ENCODE data around the gene COX5A. TPM values are rescaled to one million over a fixed set of nuclear protein-coding genes. Genes with fewer than 3 reads are reported as not detected.
A peak's percentile ranks its signal among the peaks of the same experiment; 100 is the strongest.

COX5A gene
- total RNA-seq, 1 donor from 2014 or later, result 133 TPM

DNA sequence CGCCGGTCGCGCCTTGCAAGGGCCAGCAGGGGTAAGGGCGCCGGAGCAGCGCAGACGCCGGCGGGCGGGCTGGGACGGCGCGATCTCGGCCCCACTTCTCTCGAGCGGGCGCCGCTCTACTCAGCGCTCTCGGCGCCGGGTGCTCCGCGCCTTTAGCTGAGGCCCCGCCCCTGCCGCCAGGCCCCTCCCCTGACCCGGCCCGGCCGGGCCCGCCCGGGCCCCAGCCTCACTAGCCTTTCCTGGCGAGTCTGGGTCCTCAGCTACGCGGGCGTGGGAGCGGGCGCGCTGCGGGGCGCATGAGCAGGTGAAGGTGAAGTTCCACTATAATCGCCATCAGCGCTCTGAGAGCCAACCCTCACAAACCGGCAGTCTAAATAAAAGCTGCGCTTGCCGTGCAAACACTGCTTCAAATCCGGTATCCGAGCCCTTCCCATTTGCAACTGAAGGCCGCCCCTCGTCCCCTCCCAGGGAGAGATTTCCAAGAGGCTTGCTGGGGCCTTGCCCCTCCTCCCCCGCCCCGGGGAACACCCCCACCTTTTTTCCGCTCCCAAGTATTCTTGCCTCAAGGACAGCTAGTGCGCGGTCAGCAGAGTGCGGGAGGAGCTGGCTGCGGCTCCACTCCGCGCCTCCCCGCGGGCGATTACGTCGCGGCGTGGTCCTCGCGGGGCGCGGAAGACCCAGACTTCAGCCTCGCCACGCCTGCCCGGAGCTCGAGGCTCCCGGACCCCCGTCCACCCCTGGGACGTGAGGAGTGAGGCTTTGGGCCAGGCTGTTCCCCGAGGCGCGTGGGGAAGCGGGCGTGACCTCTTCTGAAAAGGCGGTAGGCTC lies 19.0 kb upstream of the COX5A start, which contains the start of gene RPP25:
Gene RPP25 (minus strand): TSS at position 125 of the 828 bp plus-strand sequence. CDS start 189 bp downstream, outside the sequence.
- DNase-seq (ENCODE audit: low spot score), result no peak

DNA sequence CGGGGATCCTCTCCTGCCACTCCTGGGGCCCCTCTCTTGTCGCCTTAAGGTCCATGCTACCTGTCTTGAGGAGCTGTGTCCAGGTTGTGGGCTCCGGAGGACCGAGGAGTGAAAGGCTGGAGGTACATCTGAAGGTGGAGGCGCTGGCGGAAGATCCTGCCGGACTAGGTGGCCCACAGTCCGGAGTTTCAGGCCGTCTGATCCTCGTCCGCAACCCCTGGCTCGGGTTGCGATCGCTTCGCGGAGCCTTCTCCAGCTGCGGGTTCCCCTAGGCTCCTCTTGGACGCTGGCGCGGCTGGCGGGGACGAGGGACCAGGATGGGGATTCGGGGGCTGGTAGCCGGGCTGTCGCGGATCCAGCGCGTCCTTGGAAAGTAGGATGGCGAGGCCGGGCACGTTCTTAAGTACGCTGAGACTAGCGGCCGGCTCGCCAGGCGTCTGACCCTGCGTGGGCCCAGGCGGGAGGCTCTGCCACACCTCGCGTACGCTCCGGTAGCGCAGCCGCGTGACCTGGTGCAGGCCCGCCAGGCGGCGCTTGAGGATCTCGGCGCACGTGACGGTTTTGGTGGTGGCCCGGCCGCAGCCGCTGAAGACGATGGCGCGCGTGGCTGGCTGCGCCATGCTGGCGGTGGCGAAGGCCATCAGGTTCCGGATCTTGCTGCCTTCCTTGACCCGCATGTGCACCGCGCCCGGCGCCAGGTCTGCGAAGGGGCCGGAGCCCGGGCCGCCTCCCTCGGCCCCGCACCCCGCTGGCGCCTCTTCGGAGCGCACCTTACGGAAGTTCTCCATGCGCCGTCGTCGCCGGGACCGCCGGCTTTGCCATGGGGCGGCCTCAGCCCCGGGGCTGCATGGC lies 18.1 kb upstream of the COX5A start:
- H3K4me3 Mint-ChIP-seq (ENCODE audit: unreplicated experiment), result peak overlapping the region; percentile 66

More for the DNA sequence above, 19.0 kb upstream of the COX5A start, which contains the start of gene RPP25:
- Mint-ChIP-seq H3K4me3 (ENCODE audit: unreplicated experiment) (peak within 1 kb of the TSS; percentile 89), H3K4me1 (ENCODE audit: low read depth) (peaks cover 44% of the 10 kb centered on the region), H3K27me3 (ENCODE audit: low read depth) (no peaks in the 10 kb centered on the region), H3K9me3 (ENCODE audit: low read depth) (no peaks in the 10 kb centered on the region), H3K36me3 (ENCODE audit: low read depth) (no peaks in the 10 kb centered on the region), H3K27ac (ENCODE audit: unreplicated experiment) (peak within 1 kb of the TSS; percentile 86)
- TF ChIP-seq, protein P1, sequence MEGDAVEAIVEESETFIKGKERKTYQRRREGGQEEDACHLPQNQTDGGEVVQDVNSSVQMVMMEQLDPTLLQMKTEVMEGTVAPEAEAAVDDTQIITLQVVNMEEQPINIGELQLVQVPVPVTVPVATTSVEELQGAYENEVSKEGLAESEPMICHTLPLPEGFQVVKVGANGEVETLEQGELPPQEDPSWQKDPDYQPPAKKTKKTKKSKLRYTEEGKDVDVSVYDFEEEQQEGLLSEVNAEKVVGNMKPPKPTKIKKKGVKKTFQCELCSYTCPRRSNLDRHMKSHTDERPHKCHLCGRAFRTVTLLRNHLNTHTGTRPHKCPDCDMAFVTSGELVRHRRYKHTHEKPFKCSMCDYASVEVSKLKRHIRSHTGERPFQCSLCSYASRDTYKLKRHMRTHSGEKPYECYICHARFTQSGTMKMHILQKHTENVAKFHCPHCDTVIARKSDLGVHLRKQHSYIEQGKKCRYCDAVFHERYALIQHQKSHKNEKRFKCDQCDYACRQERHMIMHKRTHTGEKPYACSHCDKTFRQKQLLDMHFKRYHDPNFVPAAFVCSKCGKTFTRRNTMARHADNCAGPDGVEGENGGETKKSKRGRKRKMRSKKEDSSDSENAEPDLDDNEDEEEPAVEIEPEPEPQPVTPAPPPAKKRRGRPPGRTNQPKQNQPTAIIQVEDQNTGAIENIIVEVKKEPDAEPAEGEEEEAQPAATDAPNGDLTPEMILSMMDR (IDR thresholded peaks at IDR 0.05), result no peak

DNA sequence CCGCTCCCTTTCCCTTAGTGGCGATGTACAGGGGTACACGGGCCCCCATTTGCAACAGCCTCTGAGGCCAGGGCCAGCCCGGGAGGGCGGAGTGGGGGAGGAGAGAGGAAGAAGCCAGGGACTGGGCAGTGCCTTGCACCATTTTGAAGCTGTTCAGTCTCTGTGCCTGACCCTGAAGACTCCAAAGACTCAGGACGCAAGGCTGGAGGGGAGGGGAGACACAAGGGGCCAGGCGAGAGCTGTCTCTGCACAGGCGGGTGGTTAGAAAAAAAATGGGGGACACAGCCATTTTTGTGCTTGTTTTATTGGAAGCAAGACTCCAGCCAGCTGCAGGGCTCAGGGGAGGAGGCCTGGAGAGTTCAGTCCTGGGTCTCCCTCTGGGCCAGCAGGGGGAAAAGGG lies 17.1 kb upstream of the COX5A start:
- TF ChIP-seq, protein P1 (IDR thresholded peaks at IDR 0.05), result no peak
- no peaks in the 10 kb centered on the region for H3K27me3 Mint-ChIP-seq (ENCODE audit: low read depth)
- peak overlapping the region; percentile 66 for H3K4me3 Mint-ChIP-seq (ENCODE audit: unreplicated experiment)
- DNase-seq (ENCODE audit: low spot score), result no peak
- H3K27ac Mint-ChIP-seq (ENCODE audit: unreplicated experiment), result no peak overlapping the region
- H3K36me3 Mint-ChIP-seq (ENCODE audit: low read depth), result no peaks in the 10 kb centered on the region
- peaks cover 45% of the 10 kb centered on the region for H3K4me1 Mint-ChIP-seq (ENCODE audit: low read depth)
- no peaks in the 10 kb centered on the region for H3K9me3 Mint-ChIP-seq (ENCODE audit: low read depth)

More for the DNA sequence above, 18.1 kb upstream of the COX5A start:
- DNase-seq (ENCODE audit: low spot score), result no peak
- Mint-ChIP-seq H3K27me3 (ENCODE audit: low read depth) (no peaks in the 10 kb centered on the region), H3K36me3 (ENCODE audit: low read depth) (no peaks in the 10 kb centered on the region), H3K27ac (ENCODE audit: unreplicated experiment) (no peak overlapping the region), H3K9me3 (ENCODE audit: low read depth) (no peaks in the 10 kb centered on the region), H3K4me1 (ENCODE audit: low read depth) (peaks cover 40% of the 10 kb centered on the region)
- TF ChIP-seq, protein P1 (IDR thresholded peaks at IDR 0.05), result peak; percentile 77

DNA sequence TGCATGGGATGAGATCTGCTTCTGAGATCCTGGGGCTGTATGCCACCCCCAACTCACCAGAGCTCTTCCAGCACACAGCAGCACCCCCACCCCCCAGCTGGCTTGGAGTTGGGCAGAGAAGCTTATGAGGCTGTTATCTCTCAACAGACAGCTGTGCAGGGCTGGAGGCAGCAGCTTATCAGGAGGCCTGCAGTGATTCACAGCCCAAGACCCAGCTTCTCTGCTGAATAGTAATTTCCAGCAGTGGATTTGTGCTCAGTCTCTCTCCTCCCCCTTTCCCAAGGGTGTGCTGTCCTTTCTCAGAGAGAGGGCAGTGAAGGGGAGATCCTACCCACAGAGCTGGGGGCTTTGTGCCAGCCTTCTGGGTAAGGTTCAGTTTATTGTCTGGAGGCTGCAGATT lies 16.6 kb upstream of the COX5A start:
- Mint-ChIP-seq H3K4me3 (ENCODE audit: unreplicated experiment) (peak overlapping the region; percentile 66), H3K36me3 (ENCODE audit: low read depth) (no peaks in the 10 kb centered on the region), H3K4me1 (ENCODE audit: low read depth) (peaks cover 43% of the 10 kb centered on the region), H3K27me3 (ENCODE audit: low read depth) (no peaks in the 10 kb centered on the region), H3K27ac (ENCODE audit: unreplicated experiment) (no peak overlapping the region), H3K9me3 (ENCODE audit: low read depth) (no peaks in the 10 kb centered on the region)
- TF ChIP-seq, protein P1 (IDR thresholded peaks at IDR 0.05), result no peak
- DNase-seq (ENCODE audit: low spot score), result no peak

DNA sequence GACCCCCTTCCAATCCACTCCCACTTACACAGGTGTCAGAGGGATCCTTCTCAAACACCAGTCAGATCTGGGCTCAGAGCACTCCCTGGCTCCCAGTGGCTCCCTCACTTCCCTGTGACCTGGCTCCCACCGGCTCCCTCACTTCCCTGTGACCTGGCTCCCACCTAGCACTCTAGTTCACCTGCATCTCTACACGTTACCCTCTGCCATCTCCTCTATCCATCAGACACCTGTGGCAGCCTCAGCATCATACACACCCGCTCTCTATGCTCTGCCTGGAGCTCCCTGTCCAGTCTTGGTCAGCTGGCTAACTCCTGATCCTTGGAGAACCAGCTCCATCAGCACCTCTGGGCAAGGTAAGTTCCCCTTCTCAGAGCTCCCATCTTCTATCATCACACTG lies 13.1 kb upstream of the COX5A start:
- no peaks in the 10 kb centered on the region for H3K27me3 Mint-ChIP-seq (ENCODE audit: low read depth)
- H3K36me3 Mint-ChIP-seq (ENCODE audit: low read depth), result no peaks in the 10 kb centered on the region
- no peak overlapping the region for H3K27ac Mint-ChIP-seq (ENCODE audit: unreplicated experiment)
- no peaks in the 10 kb centered on the region for H3K9me3 Mint-ChIP-seq (ENCODE audit: low read depth)
- peaks cover 27% of the 10 kb centered on the region for H3K4me1 Mint-ChIP-seq (ENCODE audit: low read depth)
- no peak overlapping the region for H3K4me3 Mint-ChIP-seq (ENCODE audit: unreplicated experiment)
- TF ChIP-seq, protein P1 (IDR thresholded peaks at IDR 0.05), result no peak
- DNase-seq (ENCODE audit: low spot score), result no peak

Measured in chondrocyte (in vitro differentiated cells).